T-helper 17 cell (primary cell): ENCODE measurements around the gene GOLGA3. TPM values are rescaled to one million over a fixed set of nuclear protein-coding genes. Genes with fewer than 3 reads are reported as not detected.
"Not testable (repeated sequence)": the region's sequence is repeated elsewhere in the genome, so short reads cannot be mapped to it uniquely, and the experiment has no call there.

ENCODE experiments used
- ATAC-seq: fragments of 150-1000 bp; cut with Tn5 transposase; 2 replicates; pipeline ENCODE4 v1.10.0; 2021; ENCODE audit warnings: mild to moderate bottlenecking, moderate library complexity
- DNase-seq, 3 donors: peaks; one replicate each; pipeline versions ENCODE4 v3.0.0 to v3.0.0-alpha.2; 2020 to 2021
- H3K9me3 ChIP-seq: one replicate; pipeline ENCODE4 v1.7.0; 2013; ENCODE audit warnings: low read length, mild to moderate bottlenecking; ENCODE audit not compliant: control insufficient read depth, poor library complexity, severe bottlenecking
- H3K27ac Mint-ChIP-seq: one replicate; pipeline ENCODE4 v1.8.0; 2022; ENCODE audit warnings: mild to moderate bottlenecking, moderate library complexity, mixed read lengths
- H3K27me3 Mint-ChIP-seq: one replicate; pipeline ENCODE4 v1.8.0; 2022; ENCODE audit warnings: mixed read lengths
- H3K36me3 Mint-ChIP-seq: one replicate; pipeline ENCODE4 v1.8.0; 2022; ENCODE audit warnings: low read depth, mixed read lengths
- H3K4me1 Mint-ChIP-seq: one replicate; pipeline ENCODE4 v1.8.0; 2022; ENCODE audit warnings: mild to moderate bottlenecking, mixed read lengths
- H3K4me3 Mint-ChIP-seq: one replicate; pipeline ENCODE4 v1.8.0; 2022; ENCODE audit warnings: mild to moderate bottlenecking, moderate library complexity, mixed read lengths
- total RNA-seq, 4 donors: library from RNA in 2 of 4; stranded (reverse) in 2 of 4; gene quantifications; one replicate each; pipeline ENCODE4 v1.2.3 and lab custom pipeline; 2022 to 2026

The GOLGA3 gene
- total RNA-seq, 2 donors from 2014 or later = 44.0 to 45.4 TPM

- not testable (repeated sequence) for H3K27ac Mint-ChIP-seq, H3K27me3 Mint-ChIP-seq, ATAC-seq, H3K9me3 ChIP-seq, H3K36me3 Mint-ChIP-seq, H3K4me3 Mint-ChIP-seq, DNase-seq, H3K4me1 Mint-ChIP-seq
These were observed 36.7 kb downstream of the GOLGA3 start for GRCh38 chr12:132791940-132792339.

GRCh38 chr12:132789099-132789471 is 39.6 kb downstream of the GOLGA3 start:
- Mint-ChIP-seq H3K27me3 (no peaks in the 10 kb centered on the region), H3K4me3 (peak overlapping the region; percentile 33), H3K36me3 (peaks cover 10% of the 10 kb centered on the region), H3K27ac (no peak overlapping the region), H3K4me1 (peaks cover 7% of the 10 kb centered on the region)
- ATAC-seq (no peak), DNase-seq (no peak)
- no peaks in the 10 kb centered on the region for H3K9me3 ChIP-seq

GRCh38 chr12:132788375-132789098 is 40.1 kb downstream of the GOLGA3 start:
- DNase-seq = no peak
- Mint-ChIP-seq H3K36me3 (peaks cover 10% of the 10 kb centered on the region), H3K27me3 (no peaks in the 10 kb centered on the region), H3K4me1 (peaks cover 7% of the 10 kb centered on the region), H3K27ac (peak overlapping the region; percentile 27), H3K4me3 (peak overlapping the region; percentile 33)
- no peaks in the 10 kb centered on the region for H3K9me3 ChIP-seq
- ATAC-seq = no peak

- Mint-ChIP-seq H3K27me3 (no peaks in the 10 kb centered on the region), H3K4me3 (no peak overlapping the region), H3K36me3 (peaks cover 10% of the 10 kb centered on the region), H3K27ac (peak overlapping the region; percentile 27), H3K4me1 (peaks cover 7% of the 10 kb centered on the region)
- DNase-seq (no peak), ATAC-seq (no peak)
- no peaks in the 10 kb centered on the region for H3K9me3 ChIP-seq
These were observed 40.8 kb downstream of the GOLGA3 start for GRCh38 chr12:132787877-132788276.

GRCh38 chr12:132786192-132786591 is 42.5 kb downstream of the GOLGA3 start:
- Mint-ChIP-seq H3K4me1 (peaks cover 7% of the 10 kb centered on the region), H3K27me3 (no peaks in the 10 kb centered on the region), H3K4me3 (no peak overlapping the region), H3K27ac (no peak overlapping the region), H3K36me3 (peaks cover 11% of the 10 kb centered on the region)
- DNase-seq (no peak), ATAC-seq (no peak)
- no peaks in the 10 kb centered on the region for H3K9me3 ChIP-seq

GRCh38 chr12:132784580-132784979 is 44.1 kb downstream of the GOLGA3 start:
- Mint-ChIP-seq H3K4me3 (no peak overlapping the region), H3K27me3 (no peaks in the 10 kb centered on the region), H3K36me3 (peaks cover 16% of the 10 kb centered on the region), H3K4me1 (peaks cover 11% of the 10 kb centered on the region), H3K27ac (no peak overlapping the region)
- DNase-seq (no peak), ATAC-seq (no peak)
- H3K9me3 ChIP-seq = no peaks in the 10 kb centered on the region

- H3K9me3 ChIP-seq = no peaks in the 10 kb centered on the region
- ATAC-seq = no peak
- Mint-ChIP-seq H3K27ac (no peak overlapping the region), H3K27me3 (no peaks in the 10 kb centered on the region), H3K4me3 (no peak overlapping the region), H3K36me3 (peaks cover 18% of the 10 kb centered on the region), H3K4me1 (peaks cover 11% of the 10 kb centered on the region)
- no peak for DNase-seq
These were observed 44.6 kb downstream of the GOLGA3 start for GRCh38 chr12:132783917-132784531.

- no peak overlapping the region for H3K4me3 Mint-ChIP-seq
- no peaks in the 10 kb centered on the region for H3K27me3 Mint-ChIP-seq
- H3K27ac Mint-ChIP-seq = no peak overlapping the region
- DNase-seq = no peak
- no peaks in the 10 kb centered on the region for H3K9me3 ChIP-seq
- peaks cover 7% of the 10 kb centered on the region for H3K4me1 Mint-ChIP-seq
- ATAC-seq = no peak
- peaks cover 11% of the 10 kb centered on the region for H3K36me3 Mint-ChIP-seq
These were observed 46.7 kb downstream of the GOLGA3 start for GRCh38 chr12:132781938-132782337.

GRCh38 chr12:132779781-132780353 is 48.8 kb downstream of the GOLGA3 start:
- Mint-ChIP-seq H3K36me3 (peaks cover 11% of the 10 kb centered on the region), H3K4me3 (peak overlapping the region; percentile 21), H3K27ac (peak overlapping the region; percentile 67), H3K27me3 (no peaks in the 10 kb centered on the region), H3K4me1 (peaks cover 7% of the 10 kb centered on the region)
- H3K9me3 ChIP-seq = no peaks in the 10 kb centered on the region
- ATAC-seq (no peak), DNase-seq (no peak)

GRCh38 chr12:132777614-132778013 is 51.1 kb downstream of the GOLGA3 start:
- ATAC-seq (no peak), DNase-seq (no peak)
- no peaks in the 10 kb centered on the region for H3K9me3 ChIP-seq
- Mint-ChIP-seq H3K4me1 (peaks cover 6% of the 10 kb centered on the region), H3K27ac (no peak overlapping the region), H3K4me3 (no peak overlapping the region), H3K36me3 (peaks cover 10% of the 10 kb centered on the region), H3K27me3 (no peaks in the 10 kb centered on the region)

- Mint-ChIP-seq H3K4me1 (peaks cover 6% of the 10 kb centered on the region), H3K27me3 (no peaks in the 10 kb centered on the region), H3K4me3 (no peak overlapping the region), H3K36me3 (peaks cover 10% of the 10 kb centered on the region), H3K27ac (no peak overlapping the region)
- ATAC-seq = no peak
- DNase-seq = no peak
- no peaks in the 10 kb centered on the region for H3K9me3 ChIP-seq
These were observed 51.7 kb downstream of the GOLGA3 start for GRCh38 chr12:132776816-132777568.

- H3K36me3 Mint-ChIP-seq, H3K4me3 Mint-ChIP-seq, H3K9me3 ChIP-seq, H3K27ac Mint-ChIP-seq, H3K27me3 Mint-ChIP-seq, ATAC-seq, DNase-seq: not testable (repeated sequence)
- H3K4me1 Mint-ChIP-seq = peaks cover 12% of the 10 kb centered on the region
These were observed 52.4 kb downstream of the GOLGA3 start for GRCh38 chr12:132776230-132776625.

- Mint-ChIP-seq H3K4me1 (peaks cover 15% of the 10 kb centered on the region), H3K4me3 (no peak overlapping the region), H3K36me3 (peaks cover 9% of the 10 kb centered on the region), H3K27me3 (no peaks in the 10 kb centered on the region), H3K27ac (no peak overlapping the region)
- ATAC-seq = no peak
- no peak for DNase-seq
- no peaks in the 10 kb centered on the region for H3K9me3 ChIP-seq
These were observed 53.0 kb downstream of the GOLGA3 start for GRCh38 chr12:132775502-132776229.
